Measurements from ENCODE around the gene WDR48.
"Not testable (repeated sequence)": the region's sequence is repeated elsewhere in the genome, so short reads cannot be mapped to it uniquely, and the experiment has no call there.

The WDR48 gene

GRCh38 chr3:39051649-39052561, at the start of gene WDR48, which contains the start of gene SCN11A:
Gene WDR48, plus strand, starts transcription at chr3:39052016. Its CDS starts 10 bp downstream, at chr3:39052026.
Gene SCN11A, minus strand, starts transcription at chr3:39051944. Its CDS starts 101,582 bp downstream, at chr3:38950362.
- DNase-seq (ENCODE audit: low spot score): peak; percentile 88

GRCh38 chr3:39005295-39005694, 46.5 kb upstream of the WDR48 start:
- DNase-seq (ENCODE audit: low spot score): no peak

- DNase-seq (ENCODE audit: low spot score): no peak
Observed at GRCh38 chr3:39011191-39011736, 40.6 kb upstream of the WDR48 start.

- DNase-seq (ENCODE audit: low spot score): no peak
Observed at GRCh38 chr3:39013289-39013688, 38.5 kb upstream of the WDR48 start.

- DNase-seq (ENCODE audit: low spot score): no peak
Observed at GRCh38 chr3:39013921-39014509, 37.8 kb upstream of the WDR48 start.

GRCh38 chr3:39015418-39015817, 36.4 kb upstream of the WDR48 start:
- DNase-seq (ENCODE audit: low spot score): no peak

- DNase-seq (ENCODE audit: low spot score): no peak
Observed at GRCh38 chr3:39019299-39019698, 32.5 kb upstream of the WDR48 start.

- peak; percentile 6 for DNase-seq (ENCODE audit: low spot score)
Observed at GRCh38 chr3:39021029-39021428, 30.8 kb upstream of the WDR48 start.

GRCh38 chr3:39021465-39022285, 30.1 kb upstream of the WDR48 start:
- DNase-seq (ENCODE audit: low spot score): no peak

- DNase-seq (ENCODE audit: low spot score): no peak
Observed at GRCh38 chr3:39022286-39022630, 29.6 kb upstream of the WDR48 start.

- DNase-seq (ENCODE audit: low spot score): no peak
Observed at GRCh38 chr3:39024497-39024896, 27.3 kb upstream of the WDR48 start.

GRCh38 chr3:39025222-39025970, 26.4 kb upstream of the WDR48 start:
- no peak for DNase-seq (ENCODE audit: low spot score)

GRCh38 chr3:39028546-39028945, 23.3 kb upstream of the WDR48 start:
- DNase-seq (ENCODE audit: low spot score): no peak

- no peak for DNase-seq (ENCODE audit: low spot score)
Observed at GRCh38 chr3:39029556-39029955, 22.3 kb upstream of the WDR48 start.

- DNase-seq (ENCODE audit: low spot score): no peak
Observed at GRCh38 chr3:39038165-39038564, 13.7 kb upstream of the WDR48 start.

- peak; percentile 27 for DNase-seq (ENCODE audit: low spot score)
Observed at GRCh38 chr3:39050029-39050428, 1.8 kb upstream of the WDR48 start.

- DNase-seq (ENCODE audit: low spot score): no peak
Observed at GRCh38 chr3:39052583-39052982, 767 bp downstream of the WDR48 start.

GRCh38 chr3:39053696-39054095, 1.9 kb downstream of the WDR48 start:
- DNase-seq (ENCODE audit: low spot score): no peak

- DNase-seq (ENCODE audit: low spot score): no peak
Observed at GRCh38 chr3:39056151-39056550, 4.3 kb downstream of the WDR48 start.

GRCh38 chr3:39061228-39061627, 9.4 kb downstream of the WDR48 start:
- not testable (repeated sequence) for DNase-seq (ENCODE audit: low spot score)

- no peak for DNase-seq (ENCODE audit: low spot score)
Observed at GRCh38 chr3:39062180-39062579, 10.4 kb downstream of the WDR48 start.

GRCh38 chr3:39063143-39063542, 11.3 kb downstream of the WDR48 start:
- no peak for DNase-seq (ENCODE audit: low spot score)

Data from germinal center (tissue), 1 donor.